ENCODE data around the gene BHLHE40. TPM values are rescaled to one million over a fixed set of nuclear protein-coding genes. Genes with fewer than 3 reads are reported as not detected.

BHLHE40 gene
- total RNA-seq, 1 experiment from 2014 or later, result 81.6 TPM

- H3K4me1 ChIP-seq (ENCODE audit: control insufficient read depth in 1 of 2, insufficient read depth in 2 of 2, low read length in 2 of 2), result peaks cover 72 to 92% of the 10 kb centered on the region in 2 experiments
- no peak overlapping the region for H3K27ac ChIP-seq (ENCODE audit: low read depth, low read length)
- H3K9me2 ChIP-seq (ENCODE audit: insufficient read depth), result no peaks in the 10 kb centered on the region
- no peak overlapping the region for H2AFZ ChIP-seq (ENCODE audit: low read depth, low read length, poor library complexity, severe bottlenecking)
- peaks cover 42% of the 10 kb centered on the region for H3K79me2 ChIP-seq (ENCODE audit: insufficient read depth, low read length)
- peak overlapping the region; percentile 86 for H3K4me2 ChIP-seq (ENCODE audit: low read length)
- no peak for ATAC-seq
- H3K4me3 ChIP-seq (replicated peaks in 1 of 2; ENCODE audit: low read depth in 1 of 2, low read length in 2 of 2), result no peak overlapping the region; a peak in 1 of 4 replicates
- ChIA-PET RAD21 (ENCODE audit: low non-redundant PET in 1 of 2, low total read pairs in 2 of 2, uncharacterized antibody in 2 of 2, unreplicated experiment in 2 of 2) (interaction anchor here in 1 of 2 experiments (1.4 kb wide), 1 partner anchor 264 kb away, joined by 6 read pairs; no protein-coding TSS in a partner anchor), CTCF (interaction anchor here (0.9 to 1.4 kb wide), 4 partner anchors 8 to 42 kb away, joined by 3 to 7 read pairs (median 4); no protein-coding TSS in a partner anchor), POLR2A (interaction anchor here (1.0 to 4.2 kb wide), 5 partner anchors 8 to 273 kb away, joined by 3 to 27 read pairs (median 6); no protein-coding TSS in a partner anchor)
- H3K36me3 ChIP-seq (ENCODE audit: control insufficient read depth in 1 of 2, insufficient read depth in 2 of 2, low read length in 2 of 2), result peaks cover 8 to 31% of the 10 kb centered on the region in 2 experiments; a peak in 3 of 4 replicates
- H3K9ac ChIP-seq (ENCODE audit: low read length), result peak overlapping the region; percentile 40
- no TSS peak for BruUV-seq (replicated peaks)
- DNase-seq (ENCODE audit: low read depth, low spot score), result no peak
- peaks cover 12% of the 10 kb centered on the region; the same call in 1 of the 2 replicates for H4K20me1 ChIP-seq (ENCODE audit: insufficient read depth)
- H3K27me3 ChIP-seq (ENCODE audit: insufficient read depth, low read length), result no peaks in the 10 kb centered on the region
- TF ChIP-seq, protein P1, sequence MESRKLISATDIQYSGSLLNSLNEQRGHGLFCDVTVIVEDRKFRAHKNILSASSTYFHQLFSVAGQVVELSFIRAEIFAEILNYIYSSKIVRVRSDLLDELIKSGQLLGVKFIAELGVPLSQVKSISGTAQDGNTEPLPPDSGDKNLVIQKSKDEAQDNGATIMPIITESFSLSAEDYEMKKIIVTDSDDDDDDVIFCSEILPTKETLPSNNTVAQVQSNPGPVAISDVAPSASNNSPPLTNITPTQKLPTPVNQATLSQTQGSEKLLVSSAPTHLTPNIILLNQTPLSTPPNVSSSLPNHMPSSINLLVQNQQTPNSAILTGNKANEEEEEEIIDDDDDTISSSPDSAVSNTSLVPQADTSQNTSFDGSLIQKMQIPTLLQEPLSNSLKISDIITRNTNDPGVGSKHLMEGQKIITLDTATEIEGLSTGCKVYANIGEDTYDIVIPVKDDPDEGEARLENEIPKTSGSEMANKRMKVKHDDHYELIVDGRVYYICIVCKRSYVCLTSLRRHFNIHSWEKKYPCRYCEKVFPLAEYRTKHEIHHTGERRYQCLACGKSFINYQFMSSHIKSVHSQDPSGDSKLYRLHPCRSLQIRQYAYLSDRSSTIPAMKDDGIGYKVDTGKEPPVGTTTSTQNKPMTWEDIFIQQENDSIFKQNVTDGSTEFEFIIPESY (IDR thresholded peaks at IDR 0.05; ENCODE audit: extremely low read depth, insufficient replicate concordance, low read length), result no peak
- TF ChIP-seq EZH2phosphoT487 (IDR thresholded peaks at IDR 0.05; ENCODE audit: borderline replicate concordance) (no peak), ELF1 (IDR thresholded peaks at IDR 0.05; ENCODE audit: borderline replicate concordance, low read depth) (no peak)
- intact Hi-C loops (cut with micrococcal nuclease), result loop anchor here (1.0 kb wide), 1 partner anchor 39 kb away; no protein-coding TSS in a partner anchor
- H3K9me3 ChIP-seq (ENCODE audit: control insufficient read depth in 1 of 2, insufficient read depth in 1 of 2, low read depth in 1 of 2, low read length in 2 of 2), result no peaks in the 10 kb centered on the region
Observed at GRCh38 chr3:4984511-4984864, 5.3 kb downstream of the BHLHE40 start.

All from HCT116 (cell line).